SK-N-SH treated with all-trans-retinoic acid at 6 μM for 48 hours (cell line): Measurements from ENCODE around the gene TK1.

Experiments
- ATAC-seq: fragments of 200-7000 bp; cut with Tn5 transposase; 3 replicates; pipeline ENCODE4 v1.9.1; 2020; ENCODE audit warnings: mild to moderate bottlenecking, moderate library complexity
- ARNTL ChIP-seq: fragments of 450-650 bp; formaldehyde crosslinking; IDR thresholded peaks from 2 replicates; pipeline ENCODE4 v1.5.0; 2020; ENCODE audit warnings: low read depth, mild to moderate bottlenecking, moderate library complexity, borderline replicate concordance
- BACH2 ChIP-seq: fragments of 250-450 bp; sonication (Bioruptor Pico); IDR thresholded peaks from 2 replicates; pipeline ENCODE4 v1.9.0; 2021; ENCODE audit warnings: mild to moderate bottlenecking, borderline replicate concordance
- CSRNP3 ChIP-seq: fragments of 250-450 bp; sonication (Bioruptor Pico); IDR thresholded peaks from 2 replicates; pipeline ENCODE4 v1.5.1; 2021; ENCODE audit warnings: mild to moderate bottlenecking, moderate library complexity
- GLIS3 ChIP-seq: fragments of 250-450 bp; sonication (Bioruptor Pico); IDR thresholded peaks from 2 replicates; pipeline ENCODE4 v1.5.0; 2020; ENCODE audit warnings: mild to moderate bottlenecking, moderate library complexity
- ISL1 ChIP-seq: fragments of 250-450 bp; sonication (Bioruptor Pico); IDR thresholded peaks from 2 replicates; pipeline ENCODE4 v2.1.2; 2022; ENCODE audit warnings: mild to moderate bottlenecking, moderate library complexity
- PATZ1 ChIP-seq: fragments of 250-450 bp; sonication (Bioruptor Pico); IDR thresholded peaks from 2 replicates; pipeline ENCODE4 v1.8.0; 2020; ENCODE audit warnings: mild to moderate bottlenecking, moderate library complexity, borderline replicate concordance
- POU6F1 ChIP-seq: fragments of 250-450 bp; sonication (Bioruptor Pico); IDR thresholded peaks from 2 replicates; pipeline ENCODE4 v1.8.0; 2021; ENCODE audit warnings: low read depth, mild to moderate bottlenecking, moderate library complexity, borderline replicate concordance
- PPARA ChIP-seq: fragments of 250-450 bp; sonication (Bioruptor Pico); IDR thresholded peaks from 2 replicates; pipeline ENCODE4 v1.5.0; 2020; ENCODE audit warnings: mild to moderate bottlenecking, borderline replicate concordance
- RARB ChIP-seq: fragments of 250-450 bp; sonication (Bioruptor Pico); IDR thresholded peaks from 2 replicates; pipeline ENCODE4 v1.8.0; 2021; ENCODE audit warnings: mild to moderate bottlenecking, moderate library complexity
- SNAI2 ChIP-seq: fragments of 250-450 bp; sonication (Bioruptor Pico); IDR thresholded peaks from 2 replicates; pipeline ENCODE4 v1.5.0; 2020; ENCODE audit warnings: mild to moderate bottlenecking, moderate library complexity
- TOX ChIP-seq: fragments of 250-450 bp; sonication (Bioruptor Pico); IDR thresholded peaks from 2 replicates; pipeline ENCODE4 v1.8.0; 2021; ENCODE audit warnings: mild to moderate bottlenecking, moderate library complexity, borderline replicate concordance
- TSHZ2 ChIP-seq: fragments of 250-450 bp; sonication (Bioruptor Pico); IDR thresholded peaks from 2 replicates; pipeline ENCODE4 v1.5.0; 2020; ENCODE audit warnings: mild to moderate bottlenecking, moderate library complexity
- ZNF565 ChIP-seq: fragments of 450-650 bp; formaldehyde crosslinking; conservative IDR thresholded peaks from 2 replicates; pipeline ENCODE4 v1.5.0; 2020; ENCODE audit warnings: low read depth, mild to moderate bottlenecking, moderate library complexity
- ZNF70 ChIP-seq: fragments of 450-650 bp; formaldehyde crosslinking; IDR thresholded peaks from 2 replicates; pipeline ENCODE4 v1.5.0; 2020; ENCODE audit warnings: mild to moderate bottlenecking, moderate library complexity
- ZNF8 ChIP-seq: fragments of 450-650 bp; formaldehyde crosslinking; IDR thresholded peaks from 2 replicates; pipeline ENCODE4 v1.5.0; 2020; ENCODE audit warnings: mild to moderate bottlenecking, moderate library complexity
- TF ChIP-seq, protein P1 (sequence below): fragments of 250-450 bp; sonication (Bioruptor Pico); IDR thresholded peaks from 2 replicates; pipeline ENCODE4 v1.5.1; 2020; ENCODE audit warnings: low read depth, mild to moderate bottlenecking, moderate library complexity

TK1 gene

DNA sequence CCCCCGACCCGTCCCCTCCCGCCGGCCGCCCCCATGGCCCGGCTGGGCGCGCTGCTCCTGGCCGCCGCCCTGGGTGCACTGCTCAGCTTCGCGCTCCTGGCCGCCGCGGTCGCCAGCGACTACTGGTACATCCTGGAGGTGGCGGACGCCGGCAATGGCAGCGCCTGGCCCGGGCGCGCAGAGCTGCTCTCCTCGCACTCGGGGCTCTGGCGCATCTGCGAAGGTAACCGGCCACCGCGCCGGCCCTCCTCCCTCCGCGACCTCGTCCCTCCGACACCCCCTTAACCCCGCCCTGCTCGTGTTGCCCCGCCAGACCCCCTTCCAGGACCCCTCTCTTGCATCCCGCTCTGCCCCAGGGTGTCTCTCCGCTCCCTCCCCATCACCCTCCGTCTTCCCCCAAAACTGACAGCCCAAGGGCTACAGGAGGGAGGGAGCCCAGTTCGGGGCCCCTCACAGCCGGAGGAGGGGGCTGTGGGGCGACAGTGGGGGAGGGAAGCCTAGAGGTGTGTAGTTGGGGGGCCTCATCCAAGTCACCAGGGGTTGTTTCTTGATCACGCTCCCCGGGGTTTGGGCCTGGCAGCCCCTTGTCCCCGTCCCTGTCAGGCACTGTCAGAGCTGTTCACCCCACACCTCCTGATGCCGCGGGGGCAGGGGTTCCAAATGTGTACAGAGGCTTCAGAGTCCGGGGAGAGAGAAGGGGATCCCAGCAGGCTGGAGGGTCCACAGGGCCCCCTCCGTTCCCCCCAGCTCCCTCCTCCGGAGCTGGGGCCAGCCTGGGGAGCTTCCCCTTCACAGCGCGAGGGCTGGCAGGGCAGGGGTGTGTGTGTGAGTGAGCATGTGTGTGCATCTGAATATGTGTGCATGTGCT lies 45.4 kb upstream of the TK1 start:
- TF ChIP-seq ZNF8, result no peak
- no peak for TF ChIP-seq GLIS3 (CRISPR knock-in tag)
- ATAC-seq, result peak; percentile 34; the same call in 2 of the 3 replicates

DNA sequence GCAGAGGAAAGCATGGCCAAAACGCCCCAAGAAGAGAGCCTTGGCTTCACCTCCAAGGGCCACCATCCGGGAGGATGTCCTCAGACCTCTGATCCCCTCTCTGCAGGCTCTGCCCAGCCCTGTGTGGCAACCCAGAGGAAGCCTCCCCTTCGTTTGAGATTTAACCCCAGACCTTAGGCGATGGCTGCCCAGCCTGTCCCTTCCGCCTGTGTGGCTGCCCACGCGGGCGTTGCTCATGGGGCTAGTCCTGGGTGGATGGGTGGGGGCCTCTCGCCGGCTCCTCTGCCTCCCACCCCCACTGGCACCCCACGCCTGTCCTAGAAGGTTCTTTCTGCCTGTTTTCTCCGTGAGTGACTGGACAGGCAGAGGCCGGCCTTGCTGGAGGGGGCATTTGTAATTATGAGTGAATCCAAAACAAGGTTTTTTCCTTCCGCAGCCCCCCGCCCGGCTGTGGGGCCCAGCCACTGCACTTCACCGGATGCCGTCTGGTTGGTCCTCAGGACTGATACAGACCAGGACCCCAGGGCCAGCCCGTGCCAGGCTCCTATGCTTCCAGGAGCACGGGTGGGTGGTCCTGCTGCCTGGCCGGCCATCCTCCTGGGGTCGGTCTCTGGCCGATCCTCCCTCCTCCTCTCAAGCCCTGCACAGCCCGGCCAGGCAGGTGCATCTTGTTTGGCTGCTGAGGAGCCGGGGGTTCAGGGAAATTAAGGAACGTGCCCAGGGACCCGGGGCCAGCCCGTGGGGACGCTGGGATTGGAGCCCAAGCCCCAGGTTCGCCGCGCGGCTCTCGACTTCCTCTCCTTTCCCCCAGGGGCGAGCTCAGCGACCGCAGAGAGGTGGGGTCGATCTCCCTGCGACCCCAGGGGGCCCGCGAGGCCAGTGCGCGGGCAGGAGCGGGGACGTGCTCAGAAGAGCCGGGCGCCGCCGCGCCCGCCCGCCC lies 44.4 kb upstream of the TK1 start, which contains the start of gene TMEM235:
TMEM235 (plus strand) TSS at position 636 of the 940 bp plus-strand sequence. CDS start 393 bp downstream, outside the sequence.
- TF ChIP-seq TOX (no peak), ZNF565 (no peak), BACH2 (CRISPR knock-in tag) (no peak), POU6F1 (CRISPR knock-in tag) (no peak)
- no peak for ATAC-seq

- TF ChIP-seq PATZ1 (CRISPR knock-in tag) (no peak), BACH2 (CRISPR knock-in tag) (no peak), ARNTL (CRISPR knock-in tag) (no peak), ISL1 (CRISPR knock-in tag) (no peak), TOX (no peak), TSHZ2 (CRISPR knock-in tag) (no peak)
- TF ChIP-seq, all 23 proteins: peak for 0
- no peak for ATAC-seq
Measured at GRCh38 chr17:78230252-78230962, 43.6 kb upstream of the TK1 start.

GRCh38 chr17:78228176-78228575 lies 41.3 kb upstream of the TK1 start:
- TF ChIP-seq RARB (CRISPR knock-in tag), result no peak
- TF ChIP-seq PPARA, result no peak
- no peak for TF ChIP-seq GLIS3 (CRISPR knock-in tag)
- no peak for TF ChIP-seq SNAI2
- TF ChIP-seq, protein P1, sequence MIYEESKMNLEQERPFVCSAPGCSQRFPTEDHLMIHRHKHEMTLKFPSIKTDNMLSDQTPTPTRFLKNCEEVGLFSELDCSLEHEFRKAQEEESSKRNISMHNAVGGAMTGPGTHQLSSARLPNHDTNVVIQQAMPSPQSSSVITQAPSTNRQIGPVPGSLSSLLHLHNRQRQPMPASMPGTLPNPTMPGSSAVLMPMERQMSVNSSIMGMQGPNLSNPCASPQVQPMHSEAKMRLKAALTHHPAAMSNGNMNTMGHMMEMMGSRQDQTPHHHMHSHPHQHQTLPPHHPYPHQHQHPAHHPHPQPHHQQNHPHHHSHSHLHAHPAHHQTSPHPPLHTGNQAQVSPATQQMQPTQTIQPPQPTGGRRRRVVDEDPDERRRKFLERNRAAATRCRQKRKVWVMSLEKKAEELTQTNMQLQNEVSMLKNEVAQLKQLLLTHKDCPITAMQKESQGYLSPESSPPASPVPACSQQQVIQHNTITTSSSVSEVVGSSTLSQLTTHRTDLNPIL (CRISPR knock-in tag), result no peak
- ATAC-seq, result no peak

DNA sequence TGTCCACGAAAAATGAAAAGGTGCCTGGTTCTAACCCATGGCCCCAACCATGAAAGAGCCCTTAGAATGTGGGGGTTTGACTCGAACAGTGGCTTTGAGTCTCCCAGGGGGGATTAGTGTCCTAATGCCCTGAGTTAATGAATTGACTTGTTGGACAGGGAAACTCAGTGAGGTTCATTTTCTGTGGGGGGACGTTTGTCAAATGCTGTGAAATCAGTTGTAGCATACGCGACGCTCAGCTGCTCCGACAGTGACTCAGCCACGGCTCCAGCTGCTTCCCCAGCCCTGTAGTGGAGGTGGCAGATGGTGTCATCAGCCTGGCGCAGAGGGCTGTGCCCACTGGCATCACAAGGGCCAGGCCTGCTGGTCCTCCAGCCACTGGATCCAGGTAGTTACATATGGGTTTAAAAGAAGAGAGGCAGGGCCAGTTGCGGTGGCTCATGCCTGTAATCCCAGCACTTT lies 40.6 kb upstream of the TK1 start:
- no peak for TF ChIP-seq ZNF8
- TF ChIP-seq, protein P1 (CRISPR knock-in tag), result no peak
- TF ChIP-seq CSRNP3 (CRISPR knock-in tag), result no peak
- no peak for TF ChIP-seq ARNTL (CRISPR knock-in tag)
- TF ChIP-seq BACH2 (CRISPR knock-in tag), result no peak
- TF ChIP-seq GLIS3 (CRISPR knock-in tag), result no peak
- TF ChIP-seq ZNF70 (CRISPR knock-in tag), result no peak
- no peak for ATAC-seq
